ENCODE measurements around the gene CBX6. TPM values are rescaled to one million over a fixed set of nuclear protein-coding genes. Genes with fewer than 3 reads are reported as not detected.

CBX6 gene
- total RNA-seq, 1 experiment from 2014 or later, result 98.4 TPM

DNA sequence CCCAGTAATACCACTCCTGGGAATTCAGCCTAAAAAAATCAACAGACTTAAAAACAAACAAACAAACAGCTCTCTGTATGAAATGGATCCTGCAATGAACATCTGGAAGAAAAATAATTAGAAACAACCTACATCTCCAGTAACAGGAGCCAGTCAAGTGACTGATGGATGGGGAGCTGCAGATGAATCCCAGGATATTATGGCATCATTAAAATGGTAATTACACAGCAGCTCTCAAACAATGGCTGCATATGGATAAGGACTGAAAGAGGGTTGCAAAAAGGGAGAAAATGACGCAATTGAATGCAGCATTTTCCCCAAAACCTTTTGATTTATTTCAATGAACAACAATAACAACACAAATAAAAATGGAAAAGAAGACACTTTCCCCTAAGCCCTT lies 32.3 kb downstream of the CBX6 start:
- DNase-seq (ENCODE audit: low read depth, low spot score) (no peak), ATAC-seq (no peak)
- no peak overlapping the region for H3K4me3 ChIP-seq (ENCODE audit: low read depth in 2 of 2, low read length in 2 of 2)
- no TSS peak for BruUV-seq (replicated peaks)
- no peaks in the 10 kb centered on the region for H3K27me3 ChIP-seq (ENCODE audit: control insufficient read depth, insufficient read depth, low read length)
- H3K36me3 ChIP-seq (ENCODE audit: control insufficient read depth, insufficient read depth, low read length), result no peaks in the 10 kb centered on the region
- in situ Hi-C loops (cut with HindIII; ENCODE audit: low pct_unique_long_range_greater_than_20kb, low sequenced_read_pairs), result no loop called here
- POLR2A ChIA-PET, result interaction anchor here (0.7 kb wide), 1 partner anchor 15 kb away, joined by 4 read pairs; no protein-coding TSS in a partner anchor
- intact Hi-C loops (cut with micrococcal nuclease; ENCODE audit: unreplicated experiment), result no loop called here
- no peaks in the 10 kb centered on the region for H3K9me3 ChIP-seq (ENCODE audit: control insufficient read depth, insufficient read depth, low read depth, low read length)
- TF ChIP-seq, protein P1, sequence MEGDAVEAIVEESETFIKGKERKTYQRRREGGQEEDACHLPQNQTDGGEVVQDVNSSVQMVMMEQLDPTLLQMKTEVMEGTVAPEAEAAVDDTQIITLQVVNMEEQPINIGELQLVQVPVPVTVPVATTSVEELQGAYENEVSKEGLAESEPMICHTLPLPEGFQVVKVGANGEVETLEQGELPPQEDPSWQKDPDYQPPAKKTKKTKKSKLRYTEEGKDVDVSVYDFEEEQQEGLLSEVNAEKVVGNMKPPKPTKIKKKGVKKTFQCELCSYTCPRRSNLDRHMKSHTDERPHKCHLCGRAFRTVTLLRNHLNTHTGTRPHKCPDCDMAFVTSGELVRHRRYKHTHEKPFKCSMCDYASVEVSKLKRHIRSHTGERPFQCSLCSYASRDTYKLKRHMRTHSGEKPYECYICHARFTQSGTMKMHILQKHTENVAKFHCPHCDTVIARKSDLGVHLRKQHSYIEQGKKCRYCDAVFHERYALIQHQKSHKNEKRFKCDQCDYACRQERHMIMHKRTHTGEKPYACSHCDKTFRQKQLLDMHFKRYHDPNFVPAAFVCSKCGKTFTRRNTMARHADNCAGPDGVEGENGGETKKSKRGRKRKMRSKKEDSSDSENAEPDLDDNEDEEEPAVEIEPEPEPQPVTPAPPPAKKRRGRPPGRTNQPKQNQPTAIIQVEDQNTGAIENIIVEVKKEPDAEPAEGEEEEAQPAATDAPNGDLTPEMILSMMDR (IDR thresholded peaks at IDR 0.05), result no peak
- TF ChIP-seq TCF7L2 (IDR thresholded peaks at IDR 0.05; ENCODE audit: low read depth, low read length) (no peak), SIN3A (IDR thresholded peaks at IDR 0.05; ENCODE audit: borderline replicate concordance, insufficient read depth, low read depth, low read length) (no peak), POLR2AphosphoS5 (IDR thresholded peaks at IDR 0.05; ENCODE audit: low read depth, low read length) (no peak)
- TF ChIP-seq, protein P2, sequence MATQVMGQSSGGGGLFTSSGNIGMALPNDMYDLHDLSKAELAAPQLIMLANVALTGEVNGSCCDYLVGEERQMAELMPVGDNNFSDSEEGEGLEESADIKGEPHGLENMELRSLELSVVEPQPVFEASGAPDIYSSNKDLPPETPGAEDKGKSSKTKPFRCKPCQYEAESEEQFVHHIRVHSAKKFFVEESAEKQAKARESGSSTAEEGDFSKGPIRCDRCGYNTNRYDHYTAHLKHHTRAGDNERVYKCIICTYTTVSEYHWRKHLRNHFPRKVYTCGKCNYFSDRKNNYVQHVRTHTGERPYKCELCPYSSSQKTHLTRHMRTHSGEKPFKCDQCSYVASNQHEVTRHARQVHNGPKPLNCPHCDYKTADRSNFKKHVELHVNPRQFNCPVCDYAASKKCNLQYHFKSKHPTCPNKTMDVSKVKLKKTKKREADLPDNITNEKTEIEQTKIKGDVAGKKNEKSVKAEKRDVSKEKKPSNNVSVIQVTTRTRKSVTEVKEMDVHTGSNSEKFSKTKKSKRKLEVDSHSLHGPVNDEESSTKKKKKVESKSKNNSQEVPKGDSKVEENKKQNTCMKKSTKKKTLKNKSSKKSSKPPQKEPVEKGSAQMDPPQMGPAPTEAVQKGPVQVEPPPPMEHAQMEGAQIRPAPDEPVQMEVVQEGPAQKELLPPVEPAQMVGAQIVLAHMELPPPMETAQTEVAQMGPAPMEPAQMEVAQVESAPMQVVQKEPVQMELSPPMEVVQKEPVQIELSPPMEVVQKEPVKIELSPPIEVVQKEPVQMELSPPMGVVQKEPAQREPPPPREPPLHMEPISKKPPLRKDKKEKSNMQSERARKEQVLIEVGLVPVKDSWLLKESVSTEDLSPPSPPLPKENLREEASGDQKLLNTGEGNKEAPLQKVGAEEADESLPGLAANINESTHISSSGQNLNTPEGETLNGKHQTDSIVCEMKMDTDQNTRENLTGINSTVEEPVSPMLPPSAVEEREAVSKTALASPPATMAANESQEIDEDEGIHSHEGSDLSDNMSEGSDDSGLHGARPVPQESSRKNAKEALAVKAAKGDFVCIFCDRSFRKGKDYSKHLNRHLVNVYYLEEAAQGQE (IDR thresholded peaks at IDR 0.05; ENCODE audit: insufficient read depth in 1 of 2, low read depth in 2 of 2, low read length in 1 of 2), result no peak
- CTCF ChIA-PET, result no interaction called here
- peaks cover 21% of the 10 kb centered on the region for H3K4me1 ChIP-seq (ENCODE audit: control insufficient read depth, insufficient read depth, low read length)
- H3K27ac ChIP-seq (ENCODE audit: low read length), result no peak overlapping the region

DNA sequence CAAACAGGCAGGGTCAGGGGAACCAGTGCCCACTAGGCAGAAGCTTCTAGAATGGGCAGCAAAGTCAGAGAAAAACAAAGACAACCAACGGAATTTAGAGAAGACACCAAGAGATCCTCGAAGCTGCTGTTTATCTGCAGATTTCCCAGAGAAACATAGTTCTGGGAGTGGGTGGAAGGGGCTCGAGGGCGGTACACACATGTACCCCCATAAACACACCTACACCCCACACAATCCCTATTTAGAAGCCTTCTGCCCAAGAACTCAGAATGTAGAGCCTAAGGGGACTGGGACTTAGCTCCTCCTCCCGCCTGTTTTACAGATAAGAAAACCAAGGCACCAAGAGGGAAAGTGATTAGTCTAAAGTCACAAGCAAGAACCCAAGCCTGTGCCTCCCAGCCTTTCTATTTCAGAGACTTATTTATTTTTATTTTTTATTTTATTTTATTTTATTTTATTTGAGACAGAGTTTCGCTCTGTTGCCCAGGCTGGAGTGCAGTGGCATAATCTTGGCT lies 34.5 kb downstream of the CBX6 start:
- H3K9me3 ChIP-seq (ENCODE audit: control insufficient read depth, insufficient read depth, low read depth, low read length), result no peaks in the 10 kb centered on the region
- ATAC-seq, result no peak
- H3K27ac ChIP-seq (ENCODE audit: low read length), result no peak overlapping the region
- H3K4me1 ChIP-seq (ENCODE audit: control insufficient read depth, insufficient read depth, low read length), result peaks cover 19% of the 10 kb centered on the region
- in situ Hi-C loops (cut with HindIII; ENCODE audit: low pct_unique_long_range_greater_than_20kb, low sequenced_read_pairs), result no loop called here
- ChIA-PET POLR2A (no interaction called here), CTCF (no interaction called here)
- no peak for DNase-seq (ENCODE audit: low read depth, low spot score)
- no peak overlapping the region for H3K4me3 ChIP-seq (ENCODE audit: low read depth in 2 of 2, low read length in 2 of 2)
- no peaks in the 10 kb centered on the region for H3K27me3 ChIP-seq (ENCODE audit: control insufficient read depth, insufficient read depth, low read length)
- BruUV-seq (replicated peaks), result no TSS peak
- TF ChIP-seq, protein P1 (IDR thresholded peaks at IDR 0.05), result no peak
- TF ChIP-seq, protein P2 (IDR thresholded peaks at IDR 0.05; ENCODE audit: insufficient read depth in 1 of 2, low read depth in 2 of 2, low read length in 1 of 2), result no peak
- TF ChIP-seq TCF7L2 (IDR thresholded peaks at IDR 0.05; ENCODE audit: low read depth, low read length), result no peak
- no peak for TF ChIP-seq SIN3A (IDR thresholded peaks at IDR 0.05; ENCODE audit: borderline replicate concordance, insufficient read depth, low read depth, low read length)
- TF ChIP-seq POLR2AphosphoS5 (IDR thresholded peaks at IDR 0.05; ENCODE audit: low read depth, low read length), result no peak
- H3K36me3 ChIP-seq (ENCODE audit: control insufficient read depth, insufficient read depth, low read length), result no peaks in the 10 kb centered on the region
- intact Hi-C loops (cut with micrococcal nuclease; ENCODE audit: unreplicated experiment), result no loop called here
